B cell (primary cell): ENCODE data around the gene AGRN. TPM values are rescaled to one million over a fixed set of nuclear protein-coding genes. Genes with fewer than 3 reads are reported as not detected.

Source experiments
- ATAC-seq: fragments of 200-7000 bp; cut with Tn5 transposase; one replicate; pipeline ENCODE4 v1.10.0; 2021; ENCODE audit warnings: low read depth, mild to moderate bottlenecking, moderate number of reproducible peaks, moderate library complexity
- CTCF ChIA-PET: fragments of 350-600 bp; sonication (Branson Sonifier 250); formaldehyde crosslinking; loops from one replicate; lab custom pipeline; 2021; ENCODE audit warnings: antibody characterized with exemption, inconsistent platforms; lab: Charles Lee
- POLR2A ChIA-PET: fragments of 350-600 bp; sonication (Branson Sonifier 250); formaldehyde crosslinking; loops from one replicate; lab custom pipeline; 2021; ENCODE audit warnings: antibody characterized with exemption; lab: Charles Lee
- DNase-seq: peaks from one replicate; pipeline ENCODE4 v3.0.0; 2013
- H2AFZ ChIP-seq: 2 replicates; pipeline ENCODE4 v1.6.1; 2012; ENCODE audit warnings: mild to moderate bottlenecking, low read depth, low read length; ENCODE audit not compliant: insufficient read depth, poor library complexity, severe bottlenecking
- H3K27ac ChIP-seq, 2 donors: 1 replicate in 1 of 2; 2 replicates in 1 of 2; pipeline ENCODE4 v1.5.1; 2012 to 2013; ENCODE audit warnings: low read length in 2 of 2, mild to moderate bottlenecking in 2 of 2, moderate library complexity in 1 of 2
- H3K27me3 ChIP-seq, 4 experiments: fragments of 200-600 bp in 1 of 4; sonication (generic) in 1 of 4; replicated peaks in 1 of 4; 1 replicate in 2 of 4; 2 replicates in 2 of 4; pipeline versions ENCODE4 v1.6.1 to v1.7.0; 2013 to 2016; ENCODE audit warnings: low read length in 3 of 4, mild to moderate bottlenecking in 2 of 4, mixed read lengths in 1 of 4, moderate library complexity in 1 of 4; ENCODE audit not compliant: insufficient read depth in 4 of 4, control insufficient read depth in 3 of 4; ENCODE audit errors: control extremely low read depth in 1 of 4
- H3K36me3 ChIP-seq, 2 experiments: replicated peaks in 1 of 2; 1 replicate in 1 of 2; 2 replicates in 1 of 2; pipeline versions ENCODE4 v1.6.1 to v1.7.1; 2013; ENCODE audit warnings: low read length in 1 of 2; ENCODE audit not compliant: insufficient read depth in 2 of 2, control insufficient read depth in 1 of 2; ENCODE audit errors: control extremely low read depth in 1 of 2, extremely low read depth in 1 of 2
- H3K4me1 ChIP-seq, 2 donors: fragments of 200-600 bp in 1 of 2; sonication (generic) in 1 of 2; 1 replicate in 1 of 2; 2 replicates in 1 of 2; pipeline versions ENCODE4 v1.5.1 to v1.6.1; 2013 to 2017; ENCODE audit warnings: low read length in 2 of 2; ENCODE audit not compliant: control insufficient read depth in 2 of 2, insufficient read depth in 2 of 2
- H3K4me2 ChIP-seq: replicated peaks from 2 replicates; pipeline ENCODE3; 2012; ENCODE audit warnings: mild to moderate bottlenecking, low read depth, low read length; ENCODE audit not compliant: poor library complexity, severe bottlenecking
- H3K4me3 ChIP-seq, 5 experiments: fragments of 200-600 bp in 1 of 5; sonication (generic) in 1 of 5; 1 replicate in 3 of 5; 2 replicates in 2 of 5; pipeline versions ENCODE4 v1.5.1 to v1.7.0; 2011 to 2016; ENCODE audit warnings: low read length in 4 of 5, mild to moderate bottlenecking in 4 of 5, low read depth in 2 of 5, control low read depth in 1 of 5, moderate library complexity in 1 of 5; ENCODE audit not compliant: insufficient read depth in 1 of 5; ENCODE audit errors: control extremely low read depth in 1 of 5, extremely low read depth in 1 of 5
- H3K79me2 ChIP-seq: fragments of 200-600 bp; sonication (generic); one replicate; pipeline ENCODE4 v1.6.0; 2016; ENCODE audit warnings: low read length; ENCODE audit not compliant: control insufficient read depth, insufficient read depth
- H3K9ac ChIP-seq: fragments of 200-600 bp; sonication (generic); 2 replicates; pipeline ENCODE4 v1.6.1; 2017; ENCODE audit warnings: mild to moderate bottlenecking, low read length, moderate library complexity
- H3K9me3 ChIP-seq, 3 donors: one replicate each; pipeline versions ENCODE4 v1.6.1 to v1.7.1; 2013; ENCODE audit warnings: low read length in 2 of 3; ENCODE audit not compliant: control insufficient read depth in 2 of 3, insufficient read depth in 1 of 3; ENCODE audit errors: control extremely low read depth in 1 of 3
- H4K20me1 ChIP-seq: 2 replicates; pipeline ENCODE4 v1.6.0; 2012; ENCODE audit warnings: mild to moderate bottlenecking, low read length; ENCODE audit not compliant: insufficient read depth, control insufficient read depth, poor library complexity, severe bottlenecking
- H3K27ac Mint-ChIP-seq: one replicate; pipeline ENCODE4 v1.8.0; 2021; ENCODE audit warnings: mixed read lengths
- H3K27me3 Mint-ChIP-seq: one replicate; pipeline ENCODE4 v1.8.0; 2021; ENCODE audit warnings: mixed read lengths
- H3K4me1 Mint-ChIP-seq: one replicate; pipeline ENCODE4 v1.8.0; 2021; ENCODE audit warnings: mixed read lengths
- H3K4me3 Mint-ChIP-seq: one replicate; pipeline ENCODE4 v1.8.0; 2021; ENCODE audit warnings: mixed read lengths
- H3K9me3 Mint-ChIP-seq: one replicate; pipeline ENCODE4 v1.8.0; 2022; ENCODE audit warnings: mixed read lengths; ENCODE audit not compliant: insufficient read depth
- EZH2 ChIP-seq: IDR thresholded peaks from 2 replicates; pipeline ENCODE4 v1.6.1; 2012; ENCODE audit warnings: borderline replicate concordance, low read depth, mild to moderate bottlenecking, moderate library complexity, low read length; ENCODE audit not compliant: insufficient read depth, poor library complexity, severe bottlenecking
- WGBS: methylation state at CpG from one replicate; pipeline ENCODE4 v1.1.5; 2013; ENCODE audit warnings: missing lambda C conversion rate; ENCODE audit not compliant: insufficient coverage; 5-methylcytosine and 5-hydroxymethylcytosine counted together
- intact Hi-C: fragments of 100-400 bp; cut with micrococcal nuclease; formaldehyde crosslinking; loops from one replicate; pipeline ENCODE4 v1.10.0; 2022
- polyA plus RNA-seq: library from polyadenylated mRNA; depleted of rRNA; stranded (reverse); fragments of >200 nt; gene quantifications from 2 replicates; pipeline ENCODE4 v1.2.3, GENCODE V29; 2012
- total RNA-seq, 2 donors: library from RNA; stranded (reverse); fragments of 120-200 nt in 1 of 2; gene quantifications; 1 replicate in 1 of 2; 2 replicates in 1 of 2; pipeline versions ENCODE4 v1.2.3 to v1.2.4, GENCODE V29; 2013 to 2022
- TF ChIP-seq, protein P1 (sequence below): fragments of 200-600 bp; IDR thresholded peaks from one replicate; pipeline ENCODE4 v1.8.0; 2022; ENCODE audit warnings: antibody characterized with exemption, mild to moderate bottlenecking

Gene AGRN
- total and polyA plus RNA-seq, 2 donors (not counting 1 experiment from before 2014, with no cell fraction given), result 7.3 to 31.3 TPM

DNA sequence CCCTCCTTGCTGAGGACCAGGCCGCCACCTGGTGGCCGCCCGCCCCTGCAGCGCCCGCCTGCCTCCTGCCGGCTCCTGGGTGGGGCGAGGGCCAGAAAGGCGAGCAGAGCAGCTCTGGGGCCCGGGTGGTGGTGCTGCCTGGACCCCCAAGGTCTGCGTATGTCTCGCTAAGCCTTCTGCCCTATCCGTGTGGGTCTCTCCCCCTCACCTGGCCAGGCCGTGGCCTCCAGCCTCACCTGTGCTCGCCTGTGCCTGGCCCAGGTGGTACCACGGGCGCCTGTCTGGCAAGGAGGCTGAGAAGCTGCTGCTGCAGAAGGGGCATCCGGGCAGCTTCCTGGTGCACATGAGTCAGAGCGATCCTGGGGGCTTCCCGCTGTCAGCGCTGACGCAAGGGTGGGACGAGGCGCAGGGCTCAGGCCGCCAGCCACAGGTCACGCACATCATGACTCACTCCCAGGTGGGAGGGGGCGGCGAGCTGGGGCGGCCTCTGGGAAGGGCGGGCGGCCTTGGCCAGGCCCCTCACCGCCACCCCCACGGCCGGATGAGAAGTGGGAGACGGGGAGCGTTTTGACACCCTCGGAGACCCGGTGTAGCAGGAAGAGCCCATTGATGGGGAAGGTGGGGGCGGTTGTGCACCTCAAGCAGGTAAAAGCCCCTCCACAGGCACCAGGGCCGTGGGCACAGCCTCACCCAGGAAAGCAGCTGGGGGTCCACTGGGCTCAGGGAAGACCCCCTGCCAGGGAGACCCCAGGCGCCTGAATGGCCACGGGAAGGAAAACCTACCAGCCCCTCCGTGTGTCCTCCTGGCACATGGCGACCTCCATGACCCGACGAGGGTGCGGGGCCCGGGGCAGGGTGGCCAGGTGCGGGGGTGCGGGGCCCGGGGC lies 44.3 kb downstream of the AGRN start:
- Histone ChIP-seq H3K79me2 (no peaks in the 10 kb centered on the region), H2AFZ (peak overlapping the region; percentile 48), H3K9ac (no peak overlapping the region), H3K4me1 (peaks cover 38 to 40% of the 10 kb centered on the region in 2 donors), H3K9me3 (peaks cover 0 to 24% (median 0%) of the 10 kb centered on the region in 3 donors), H3K27me3 (peaks cover 0 to 48% (median 27%) of the 10 kb centered on the region in 4 experiments), H4K20me1 (peaks cover 13% of the 10 kb centered on the region), H3K27ac (no peak overlapping the region), H3K4me3 (no peak overlapping the region), H3K36me3 (no peaks in the 10 kb centered on the region), H3K4me2 (peak overlapping the region; percentile 69)
- H3K4me3 Mint-ChIP-seq, result peak overlapping the region; percentile 81
- TF ChIP-seq, protein P1, sequence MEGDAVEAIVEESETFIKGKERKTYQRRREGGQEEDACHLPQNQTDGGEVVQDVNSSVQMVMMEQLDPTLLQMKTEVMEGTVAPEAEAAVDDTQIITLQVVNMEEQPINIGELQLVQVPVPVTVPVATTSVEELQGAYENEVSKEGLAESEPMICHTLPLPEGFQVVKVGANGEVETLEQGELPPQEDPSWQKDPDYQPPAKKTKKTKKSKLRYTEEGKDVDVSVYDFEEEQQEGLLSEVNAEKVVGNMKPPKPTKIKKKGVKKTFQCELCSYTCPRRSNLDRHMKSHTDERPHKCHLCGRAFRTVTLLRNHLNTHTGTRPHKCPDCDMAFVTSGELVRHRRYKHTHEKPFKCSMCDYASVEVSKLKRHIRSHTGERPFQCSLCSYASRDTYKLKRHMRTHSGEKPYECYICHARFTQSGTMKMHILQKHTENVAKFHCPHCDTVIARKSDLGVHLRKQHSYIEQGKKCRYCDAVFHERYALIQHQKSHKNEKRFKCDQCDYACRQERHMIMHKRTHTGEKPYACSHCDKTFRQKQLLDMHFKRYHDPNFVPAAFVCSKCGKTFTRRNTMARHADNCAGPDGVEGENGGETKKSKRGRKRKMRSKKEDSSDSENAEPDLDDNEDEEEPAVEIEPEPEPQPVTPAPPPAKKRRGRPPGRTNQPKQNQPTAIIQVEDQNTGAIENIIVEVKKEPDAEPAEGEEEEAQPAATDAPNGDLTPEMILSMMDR, result peak; percentile 83
- TF ChIP-seq EZH2, result no peak
- intact Hi-C loops, result loop anchor here (1.0 to 10.0 kb wide), 2 partner anchors 31 to 49 kb away; partner anchors contain the start of gene ISG15
- 11% methylated on average over 33 of the region's 50 CpGs for WGBS
- POLR2A ChIA-PET, result interaction anchor here (0.6 to 2.5 kb wide), 9 partner anchors 23 to 188 kb away, joined by 3 to 27 read pairs (median 3); partner anchors contain the start of genes C1orf159 and ISG15
- H3K4me1 Mint-ChIP-seq, result peaks cover 30% of the 10 kb centered on the region
- no peaks in the 10 kb centered on the region for H3K27me3 Mint-ChIP-seq
- ATAC-seq (peak; percentile 55), DNase-seq (peak; percentile 88)
- no peaks in the 10 kb centered on the region for H3K9me3 Mint-ChIP-seq
- CTCF ChIA-PET, result interaction anchor here (0.7 to 3.3 kb wide), 16 partner anchors 11 to 308 kb away, joined by 3 to 29 read pairs (median 5); partner anchors contain the start of genes AGRN, ISG15 and PERM1
- H3K27ac Mint-ChIP-seq, result peak overlapping the region; percentile 89
